Erythroblast (primary cell): ENCODE data around the gene FREM1.

ENCODE experiments used
- GATA1 ChIP-seq: IDR thresholded peaks from 2 replicates; pipeline ENCODE4 v1.6.1; 2011; ENCODE audit warnings: low read depth, mild to moderate bottlenecking, control low read depth, low read length, moderate library complexity
- POLR2A ChIP-seq: IDR thresholded peaks from 2 replicates; pipeline ENCODE4 v1.6.1; 2011; ENCODE audit warnings: mild to moderate bottlenecking, low read length

- TF ChIP-seq POLR2A: no peak
- no peak for TF ChIP-seq GATA1
These were observed 7.7 kb downstream of the FREM1 start for GRCh38 chr9:14902561-14902960.
